ENCODE results near the gene CCNQ. TPM values are rescaled to one million over a fixed set of nuclear protein-coding genes. Genes with fewer than 3 reads are reported as not detected.

CCNQ gene
- total RNA-seq, 1 donor = 38.9 TPM

GRCh38 chrX:153603131-153603656 is 4.3 kb upstream of the CCNQ start:
- no peak for TF ChIP-seq CTCF (IDR thresholded peaks at IDR 0.05; ENCODE audit: insufficient read depth, low read depth, low read length)
- no peak overlapping the region for H3K4me3 ChIP-seq (ENCODE audit: low read depth, low read length)
- no peak for DNase-seq (ENCODE audit: low read depth)

GRCh38 chrX:153602601-153603000 is 3.7 kb upstream of the CCNQ start:
- no peak overlapping the region for H3K4me3 ChIP-seq (ENCODE audit: low read depth, low read length)
- no peak for DNase-seq (ENCODE audit: low read depth)
- no peak for TF ChIP-seq CTCF (IDR thresholded peaks at IDR 0.05; ENCODE audit: insufficient read depth, low read depth, low read length)

GRCh38 chrX:153601511-153602110 is 2.7 kb upstream of the CCNQ start:
- no peak for DNase-seq (ENCODE audit: low read depth)
- TF ChIP-seq CTCF (IDR thresholded peaks at IDR 0.05; ENCODE audit: insufficient read depth, low read depth, low read length) = no peak
- H3K4me3 ChIP-seq (ENCODE audit: low read depth, low read length) = no peak overlapping the region

- H3K4me3 ChIP-seq (ENCODE audit: low read depth, low read length) = no peak overlapping the region
- no peak for DNase-seq (ENCODE audit: low read depth)
- no peak for TF ChIP-seq CTCF (IDR thresholded peaks at IDR 0.05; ENCODE audit: insufficient read depth, low read depth, low read length)
Observed at GRCh38 chrX:153600921-153601320, 2.0 kb upstream of the CCNQ start.

- TF ChIP-seq CTCF (IDR thresholded peaks at IDR 0.05; ENCODE audit: insufficient read depth, low read depth, low read length) = no peak
- DNase-seq (ENCODE audit: low read depth) = no peak
- H3K4me3 ChIP-seq (ENCODE audit: low read depth, low read length) = peak overlapping the region; percentile 71
Observed at GRCh38 chrX:153600032-153600373, 1.1 kb upstream of the CCNQ start.

GRCh38 chrX:153599192-153600031 is 473 bp upstream of the CCNQ start:
- H3K4me3 ChIP-seq (ENCODE audit: low read depth, low read length) = peak overlapping the region; percentile 71
- no peak for TF ChIP-seq CTCF (IDR thresholded peaks at IDR 0.05; ENCODE audit: insufficient read depth, low read depth, low read length)
- DNase-seq (ENCODE audit: low read depth) = peak; percentile 85

Data from fibroblast of villous mesenchyme (primary cell).